Activated T-helper 1 cell treated with anti-CD3 and anti-CD28 coated beads, Interleukin-12 subunit alpha, Interleukin-12 subunit beta, Interleukin-2, Interleukin-4 antibody, amounts not matched to agents 30 ng/mL and 10 ng/mL and 1 ng/mL, durations not matched to agents 14 hours and 24 hours and 36 hours (primary cell): ENCODE data around the gene ARF6. TPM values are rescaled to one million over a fixed set of nuclear protein-coding genes. Genes with fewer than 3 reads are reported as not detected.
"Not testable (repeated sequence)": the region's sequence is repeated elsewhere in the genome, so short reads cannot be mapped to it uniquely, and the experiment has no call there.

Experiments used
- DNase-seq: peaks from one replicate; pipeline ENCODE4 v3.0.0; 2021; ENCODE audit warnings: low spot score
- H3K27ac Mint-ChIP-seq: one replicate; pipeline ENCODE4 v1.8.0; 2021; ENCODE audit warnings: mild to moderate bottlenecking, mixed read lengths
- H3K27me3 Mint-ChIP-seq: one replicate; pipeline ENCODE4 v1.8.0; 2022; ENCODE audit warnings: mild to moderate bottlenecking, moderate library complexity, mixed read lengths; ENCODE audit not compliant: insufficient read depth
- H3K36me3 Mint-ChIP-seq: one replicate; pipeline ENCODE4 v1.8.0; 2021; ENCODE audit warnings: low read depth, mixed read lengths
- H3K4me1 Mint-ChIP-seq: one replicate; pipeline ENCODE4 v1.8.0; 2021; ENCODE audit warnings: low read depth, mixed read lengths
- H3K4me3 Mint-ChIP-seq: one replicate; pipeline ENCODE4 v1.8.0; 2021; ENCODE audit warnings: mild to moderate bottlenecking, moderate library complexity, mixed read lengths
- H3K9me3 Mint-ChIP-seq: one replicate; pipeline ENCODE4 v1.8.0; 2021; ENCODE audit warnings: mixed read lengths
- intact Hi-C: fragments of 100-400 bp; cut with micrococcal nuclease; formaldehyde crosslinking; loops from one replicate; pipeline ENCODE4 v1.15.1; 2024
- total RNA-seq: library from RNA; stranded (reverse); gene quantifications from 2 replicates; pipeline ENCODE4 v1.2.3, GENCODE V29; 2022

Gene ARF6
- total RNA-seq, 1 donor from 2014 or later, result 163 TPM

GRCh38 chr14:49923881-49924280 is 31.0 kb downstream of the ARF6 start:
- intact Hi-C loops, result no loop called here
- no peak for DNase-seq
- Mint-ChIP-seq H3K27me3 (no peaks in the 10 kb centered on the region), H3K36me3 (no peaks in the 10 kb centered on the region), H3K4me1 (peaks cover 21% of the 10 kb centered on the region), H3K9me3 (no peaks in the 10 kb centered on the region), H3K27ac (no peak overlapping the region), H3K4me3 (no peak overlapping the region)

- H3K9me3 Mint-ChIP-seq, result no peaks in the 10 kb centered on the region
- no peaks in the 10 kb centered on the region for H3K27me3 Mint-ChIP-seq
- no peak for DNase-seq
- no peaks in the 10 kb centered on the region for H3K36me3 Mint-ChIP-seq
- no peak overlapping the region for H3K4me3 Mint-ChIP-seq
- peaks cover 20% of the 10 kb centered on the region for H3K4me1 Mint-ChIP-seq
- intact Hi-C loops, result no loop called here
- H3K27ac Mint-ChIP-seq, result no peak overlapping the region
Observed at GRCh38 chr14:49924852-49925251, 32.0 kb downstream of the ARF6 start.

- intact Hi-C loops, result no loop called here
- H3K9me3 Mint-ChIP-seq, result no peaks in the 10 kb centered on the region
- peaks cover 5% of the 10 kb centered on the region for H3K4me1 Mint-ChIP-seq
- no peak overlapping the region for H3K27ac Mint-ChIP-seq
- H3K36me3 Mint-ChIP-seq, result no peaks in the 10 kb centered on the region
- no peak for DNase-seq
- no peak overlapping the region for H3K4me3 Mint-ChIP-seq
- no peaks in the 10 kb centered on the region for H3K27me3 Mint-ChIP-seq
Observed at GRCh38 chr14:49926803-49927202, 33.9 kb downstream of the ARF6 start.

- intact Hi-C loops, result no loop called here
- no peaks in the 10 kb centered on the region for H3K27me3 Mint-ChIP-seq
- no peak for DNase-seq
- no peak overlapping the region for H3K4me3 Mint-ChIP-seq
- peaks cover under 1% of the 10 kb centered on the region for H3K9me3 Mint-ChIP-seq
- H3K27ac Mint-ChIP-seq, result no peak overlapping the region
- H3K4me1 Mint-ChIP-seq, result peaks cover 5% of the 10 kb centered on the region
- H3K36me3 Mint-ChIP-seq, result no peaks in the 10 kb centered on the region
Observed at GRCh38 chr14:49928015-49928414, 35.1 kb downstream of the ARF6 start.

- Mint-ChIP-seq H3K27ac (no peak overlapping the region), H3K4me1 (no peaks in the 10 kb centered on the region), H3K36me3 (no peaks in the 10 kb centered on the region), H3K27me3 (no peaks in the 10 kb centered on the region), H3K4me3 (no peak overlapping the region), H3K9me3 (peaks cover 4% of the 10 kb centered on the region)
- intact Hi-C loops, result no loop called here
- DNase-seq, result no peak
Observed at GRCh38 chr14:49930720-49931119, 37.8 kb downstream of the ARF6 start.

- intact Hi-C loops, result no loop called here
- peaks cover 6% of the 10 kb centered on the region for H3K9me3 Mint-ChIP-seq
- peaks cover 5% of the 10 kb centered on the region for H3K4me1 Mint-ChIP-seq
- H3K27ac Mint-ChIP-seq, result no peak overlapping the region
- no peak for DNase-seq
- H3K4me3 Mint-ChIP-seq, result no peak overlapping the region
- H3K27me3 Mint-ChIP-seq, result no peaks in the 10 kb centered on the region
- peaks cover 2% of the 10 kb centered on the region for H3K36me3 Mint-ChIP-seq
Observed at GRCh38 chr14:49931523-49931922, 38.6 kb downstream of the ARF6 start.

- DNase-seq, result no peak
- Mint-ChIP-seq H3K27ac (no peak overlapping the region), H3K27me3 (no peaks in the 10 kb centered on the region), H3K4me3 (no peak overlapping the region), H3K4me1 (peaks cover 9% of the 10 kb centered on the region), H3K36me3 (peaks cover 7% of the 10 kb centered on the region), H3K9me3 (peaks cover 10% of the 10 kb centered on the region)
- intact Hi-C loops, result no loop called here
Observed at GRCh38 chr14:49933128-49933527, 40.2 kb downstream of the ARF6 start.

GRCh38 chr14:49933704-49934103 is 40.8 kb downstream of the ARF6 start:
- Mint-ChIP-seq H3K27me3 (no peaks in the 10 kb centered on the region), H3K9me3 (peaks cover 16% of the 10 kb centered on the region)

GRCh38 chr14:49934646-49935045 is 41.8 kb downstream of the ARF6 start:
- Mint-ChIP-seq H3K4me1 (peaks cover 19% of the 10 kb centered on the region), H3K27me3 (no peaks in the 10 kb centered on the region), H3K36me3 (peaks cover 14% of the 10 kb centered on the region), H3K9me3 (peaks cover 22% of the 10 kb centered on the region), H3K4me3 (no peak overlapping the region), H3K27ac (no peak overlapping the region)
- DNase-seq, result no peak
- intact Hi-C loops, result loop anchor here (2.0 kb wide), 1 partner anchor 16 kb away; no protein-coding TSS in a partner anchor

More at GRCh38 chr14:49933704-49934103, 40.8 kb downstream of the ARF6 start:
- Mint-ChIP-seq H3K4me1 (peaks cover 13% of the 10 kb centered on the region), H3K4me3 (no peak overlapping the region), H3K36me3 (peaks cover 11% of the 10 kb centered on the region), H3K27ac (no peak overlapping the region)
- intact Hi-C loops, result loop anchor here (2.0 kb wide), 1 partner anchor 17 kb away; no protein-coding TSS in a partner anchor
- DNase-seq, result no peak

GRCh38 chr14:49935526-49935925 is 42.6 kb downstream of the ARF6 start:
- intact Hi-C loops, result loop anchor here (2.0 kb wide), 1 partner anchor 15 kb away; no protein-coding TSS in a partner anchor
- Mint-ChIP-seq H3K9me3 (peaks cover 25% of the 10 kb centered on the region), H3K4me1 (peaks cover 27% of the 10 kb centered on the region), H3K27me3 (no peaks in the 10 kb centered on the region), H3K4me3 (no peak overlapping the region), H3K36me3 (peaks cover 14% of the 10 kb centered on the region), H3K27ac (no peak overlapping the region)
- no peak for DNase-seq

GRCh38 chr14:49936246-49936645 is 43.4 kb downstream of the ARF6 start:
- H3K27ac Mint-ChIP-seq, result not testable (repeated sequence)

GRCh38 chr14:49936882-49937281 is 44.0 kb downstream of the ARF6 start:
- H3K27me3 Mint-ChIP-seq, H3K27ac Mint-ChIP-seq, intact Hi-C loops, H3K4me3 Mint-ChIP-seq, DNase-seq: not testable (repeated sequence)
- peaks cover 14% of the 10 kb centered on the region for H3K36me3 Mint-ChIP-seq
- H3K4me1 Mint-ChIP-seq, result peaks cover 38% of the 10 kb centered on the region
- peaks cover 25% of the 10 kb centered on the region for H3K9me3 Mint-ChIP-seq

More at GRCh38 chr14:49936246-49936645, 43.4 kb downstream of the ARF6 start:
- Mint-ChIP-seq H3K4me1 (peaks cover 35% of the 10 kb centered on the region), H3K9me3 (peaks cover 25% of the 10 kb centered on the region), H3K36me3 (peaks cover 14% of the 10 kb centered on the region)
- intact Hi-C loops, H3K27me3 Mint-ChIP-seq, DNase-seq, H3K4me3 Mint-ChIP-seq: not testable (repeated sequence)

GRCh38 chr14:49939215-49939614 is 46.3 kb downstream of the ARF6 start:
- intact Hi-C loops, H3K27ac Mint-ChIP-seq: not testable (repeated sequence)
- H3K9me3 Mint-ChIP-seq, result peaks cover 41% of the 10 kb centered on the region

More at GRCh38 chr14:49939215-49939614, 46.3 kb downstream of the ARF6 start:
- H3K27me3 Mint-ChIP-seq, H3K4me3 Mint-ChIP-seq, DNase-seq: not testable (repeated sequence)
- peaks cover 58% of the 10 kb centered on the region for H3K4me1 Mint-ChIP-seq
- peaks cover 31% of the 10 kb centered on the region for H3K36me3 Mint-ChIP-seq
